GM04504 (cell line): Measurements from ENCODE around the gene PRDM16.

Source experiments
- DNase-seq: peaks from one replicate; pipeline ENCODE4 v3.0.0-alpha.2; 2012; ENCODE audit warnings: low read depth

Gene PRDM16

GRCh38 chr1:3397311-3397710 lies 328.3 kb downstream of the PRDM16 start:
- no peak for DNase-seq

DNA sequence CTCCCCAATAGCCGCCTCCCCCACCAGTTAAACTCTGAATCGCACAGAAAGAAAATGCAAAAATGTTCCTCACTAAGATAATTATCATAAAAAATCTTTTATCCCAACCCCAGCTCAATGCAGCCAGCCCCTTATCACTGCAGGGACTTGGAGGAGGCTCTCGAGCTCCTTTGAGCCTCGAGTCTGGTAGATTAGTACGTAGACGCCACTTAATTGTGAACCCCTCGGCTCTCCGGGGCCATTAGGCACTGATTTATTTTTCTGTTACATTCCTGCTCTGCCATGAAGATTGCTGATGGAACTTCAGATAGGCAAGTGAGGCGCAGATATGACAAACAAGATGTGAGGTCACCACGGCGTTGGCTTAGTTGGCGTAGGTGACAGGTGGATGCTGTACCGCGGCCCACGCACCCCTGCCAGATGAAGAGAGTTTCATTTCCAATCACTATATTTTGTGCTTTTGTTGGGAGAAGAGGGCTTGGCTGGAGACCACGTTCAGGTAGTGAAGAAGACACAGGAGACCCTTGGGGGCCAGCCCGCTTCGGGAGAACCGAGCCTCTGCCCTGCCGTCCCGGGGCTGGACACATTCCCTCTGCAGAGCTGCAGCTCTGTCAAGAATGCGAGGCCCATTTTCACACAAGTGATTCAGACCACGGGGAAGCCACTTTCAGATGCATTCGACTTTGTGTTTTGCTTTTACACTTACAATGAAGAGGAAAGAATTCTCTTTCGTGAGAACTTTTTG lies 329.6 kb downstream of the PRDM16 start:
- no peak for DNase-seq

DNA sequence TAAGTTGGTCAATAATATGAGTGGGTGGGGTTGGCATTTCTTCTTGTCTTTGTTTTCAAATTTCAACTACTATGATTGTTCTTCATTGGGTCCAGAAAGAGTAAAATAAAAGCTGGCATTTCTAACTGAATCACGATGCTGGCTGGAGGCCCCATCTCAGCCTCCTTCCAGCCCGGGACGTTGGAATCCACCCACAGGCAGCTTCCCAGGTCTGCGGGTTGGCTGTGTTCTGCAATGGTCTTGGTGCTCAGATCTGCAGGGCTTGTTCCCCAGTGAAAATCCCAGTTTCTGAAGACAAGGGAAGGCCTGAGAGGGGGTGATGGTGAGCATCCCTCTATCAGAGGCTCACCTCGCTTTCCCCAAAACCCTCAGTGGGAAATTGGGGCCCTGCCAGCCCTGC lies 330.7 kb downstream of the PRDM16 start:
- peak; percentile 6 for DNase-seq

DNA sequence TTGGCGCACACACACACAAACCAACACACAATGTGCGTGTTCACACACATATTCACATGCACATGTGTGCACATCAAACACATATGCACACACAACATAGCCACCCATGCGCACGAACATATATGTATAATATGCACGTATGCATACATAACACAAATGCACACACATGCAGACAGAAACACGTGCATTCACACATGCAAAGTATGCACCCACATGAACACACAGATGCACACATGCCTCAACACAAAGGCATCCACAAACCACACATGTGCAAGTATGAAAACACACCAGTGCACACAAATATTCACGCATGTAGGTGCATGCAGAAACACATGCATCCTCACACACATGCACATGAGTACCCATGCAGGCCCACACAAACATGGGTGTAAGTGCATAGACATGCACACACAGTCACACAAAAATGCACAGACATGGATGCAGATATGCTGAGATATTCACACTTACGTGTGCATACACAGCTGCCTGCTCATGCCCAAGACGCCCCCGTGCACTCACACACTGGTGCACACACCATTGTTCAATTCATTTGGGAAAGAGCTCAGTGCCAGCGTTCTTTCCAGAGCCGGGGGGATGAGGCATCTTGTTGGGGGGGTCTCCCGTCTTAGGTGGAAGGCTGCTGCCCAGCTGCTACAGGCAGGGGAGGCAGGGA lies 332.7 kb downstream of the PRDM16 start:
- no peak for DNase-seq

DNA sequence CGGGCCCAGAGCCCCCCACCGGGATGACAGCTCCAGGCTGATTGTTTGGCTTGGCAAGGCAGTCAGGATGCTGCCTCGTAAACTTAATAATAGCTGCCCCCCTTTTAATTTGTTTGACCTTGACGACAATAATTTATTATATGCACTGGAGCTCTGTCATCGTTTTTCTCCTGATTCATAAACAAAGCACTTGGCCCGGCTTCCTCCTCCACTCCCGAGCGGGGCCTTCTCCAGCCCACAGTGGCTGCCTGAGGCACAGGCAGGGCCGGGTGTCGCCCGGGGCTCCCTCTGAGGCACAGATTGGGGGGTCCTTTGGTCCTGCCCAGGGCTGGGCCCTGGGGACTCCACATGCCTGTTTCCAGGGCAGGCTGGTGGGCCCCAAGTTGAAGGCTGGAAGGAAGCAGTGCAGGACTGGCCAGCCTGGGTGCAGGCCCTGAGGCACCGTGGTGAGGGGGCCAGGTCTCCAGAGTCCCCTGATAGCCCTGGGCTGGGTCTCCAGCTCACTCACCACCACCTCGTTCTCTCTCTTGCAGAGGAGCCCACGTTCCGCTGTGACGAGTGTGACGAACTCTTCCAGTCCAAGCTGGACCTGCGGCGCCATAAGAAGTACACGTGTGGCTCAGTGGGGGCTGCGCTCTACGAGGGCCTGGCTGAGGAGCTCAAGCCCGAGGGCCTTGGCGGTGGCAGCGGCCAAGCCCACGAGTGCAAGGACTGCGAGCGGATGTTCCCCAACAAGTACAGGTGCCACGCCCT lies 333.4 kb downstream of the PRDM16 start:
- peak; percentile 23 for DNase-seq

- no peak for DNase-seq
These were observed 334.0 kb downstream of the PRDM16 start for GRCh38 chr1:3403011-3403345.

- no peak for DNase-seq
These were observed 334.6 kb downstream of the PRDM16 start for GRCh38 chr1:3403388-3404231.

- DNase-seq, result no peak
These were observed 335.3 kb downstream of the PRDM16 start for GRCh38 chr1:3404301-3404700.

GRCh38 chr1:3404801-3405200 lies 335.8 kb downstream of the PRDM16 start:
- DNase-seq, result no peak

- DNase-seq, result no peak
These were observed 336.5 kb downstream of the PRDM16 start for GRCh38 chr1:3405491-3405890.

- no peak for DNase-seq
These were observed 337.2 kb downstream of the PRDM16 start for GRCh38 chr1:3405974-3406867.

DNA sequence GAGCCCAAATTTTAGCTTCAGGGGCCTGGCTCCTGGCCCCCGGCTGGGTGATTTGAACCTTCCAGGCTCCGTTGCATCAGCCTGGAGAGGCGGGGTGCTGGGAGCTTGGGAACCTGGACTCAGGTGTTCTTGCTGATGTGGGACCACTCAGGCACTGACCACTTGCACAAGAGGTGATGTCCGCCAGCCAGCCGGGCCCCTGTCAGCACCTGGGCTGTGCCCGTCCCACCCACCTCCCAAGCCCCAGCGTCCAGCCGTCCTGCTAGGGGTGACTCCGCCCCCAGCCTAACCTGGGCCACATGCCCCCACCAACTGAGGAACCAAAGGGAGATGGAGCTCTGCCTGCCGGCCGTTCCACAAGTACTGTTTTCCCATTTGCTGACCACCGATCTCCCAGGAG lies 338.0 kb downstream of the PRDM16 start:
- DNase-seq, result no peak

- DNase-seq, result no peak
These were observed 339.8 kb downstream of the PRDM16 start for GRCh38 chr1:3408751-3409266.

DNA sequence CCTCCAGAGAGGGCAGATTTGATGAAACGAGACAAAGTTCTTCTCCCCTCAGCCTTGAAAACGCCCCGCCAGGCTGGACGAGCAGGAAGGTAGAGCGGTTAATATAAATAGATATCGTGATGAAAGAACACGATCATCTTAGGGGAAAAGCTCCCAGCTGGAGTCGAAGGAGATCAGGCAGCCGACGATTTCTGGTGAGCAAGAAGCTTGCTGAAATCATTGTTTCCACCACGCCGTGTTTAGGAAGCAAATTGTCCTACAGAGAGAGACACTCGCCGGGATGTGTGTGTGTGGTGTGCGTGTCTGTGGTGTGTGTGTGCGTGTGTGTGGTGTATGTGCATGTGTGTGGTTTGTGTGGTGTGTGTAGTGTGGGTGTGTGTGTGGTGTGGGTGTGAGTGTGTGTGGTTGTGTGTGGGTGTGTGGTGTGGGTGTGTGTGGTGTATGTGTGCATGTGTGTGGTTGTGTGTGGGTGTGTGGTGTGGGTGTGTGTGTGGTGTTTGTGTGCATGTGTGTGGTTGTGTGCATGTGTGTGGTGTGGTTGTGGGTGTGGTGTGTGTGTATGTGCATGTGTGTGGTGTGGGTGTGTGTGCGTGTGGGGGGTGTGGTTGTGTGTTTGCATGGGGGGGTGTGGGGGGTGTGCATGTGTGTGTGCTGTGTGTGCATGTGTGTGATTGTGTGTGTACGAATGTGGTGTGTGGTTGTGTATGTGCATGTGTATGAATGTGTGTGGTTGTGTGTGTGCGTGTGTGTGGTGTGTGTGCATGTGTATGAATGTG lies 340.6 kb downstream of the PRDM16 start:
- no peak for DNase-seq

DNA sequence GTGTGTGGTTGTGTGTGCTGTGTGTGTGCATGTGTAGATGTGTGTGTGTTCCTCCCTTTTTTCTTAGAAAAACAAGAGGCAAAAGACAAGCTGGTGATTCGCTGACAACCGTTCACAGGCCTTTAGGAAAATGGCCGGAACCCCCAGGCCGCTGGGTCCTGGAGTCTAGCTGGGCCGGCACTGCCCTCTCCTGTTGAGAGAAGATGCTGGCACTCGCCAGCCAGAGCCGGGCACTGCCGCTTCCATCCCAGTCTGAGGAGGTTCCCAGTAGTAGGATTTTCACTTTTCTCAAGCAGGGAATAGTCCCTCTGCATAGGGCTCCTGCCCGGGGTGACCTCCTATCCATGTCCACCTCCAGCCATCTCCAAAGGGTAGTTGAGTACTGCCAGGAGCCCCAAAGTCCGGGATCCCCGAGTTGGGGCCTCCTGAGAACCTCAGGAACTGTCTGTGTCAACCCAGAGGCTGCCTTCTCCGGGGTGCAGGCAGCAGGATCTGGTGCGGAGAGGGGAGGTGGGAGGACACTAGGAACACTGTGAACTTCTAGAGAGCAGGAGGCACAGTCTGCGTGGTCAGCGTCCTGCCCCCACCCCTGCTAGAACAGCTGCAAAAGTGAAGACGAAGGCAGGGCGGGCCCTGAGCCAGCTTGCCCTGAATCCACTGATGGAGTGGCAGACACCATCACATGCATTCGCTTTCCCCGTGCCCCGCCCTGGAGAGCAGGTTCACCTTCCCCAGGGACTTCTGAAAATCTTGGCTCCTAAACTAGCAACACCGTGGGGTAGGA lies 341.3 kb downstream of the PRDM16 start:
- peak; percentile 28 for DNase-seq

- DNase-seq, result no peak
These were observed 342.8 kb downstream of the PRDM16 start for GRCh38 chr1:3411806-3412205.

DNA sequence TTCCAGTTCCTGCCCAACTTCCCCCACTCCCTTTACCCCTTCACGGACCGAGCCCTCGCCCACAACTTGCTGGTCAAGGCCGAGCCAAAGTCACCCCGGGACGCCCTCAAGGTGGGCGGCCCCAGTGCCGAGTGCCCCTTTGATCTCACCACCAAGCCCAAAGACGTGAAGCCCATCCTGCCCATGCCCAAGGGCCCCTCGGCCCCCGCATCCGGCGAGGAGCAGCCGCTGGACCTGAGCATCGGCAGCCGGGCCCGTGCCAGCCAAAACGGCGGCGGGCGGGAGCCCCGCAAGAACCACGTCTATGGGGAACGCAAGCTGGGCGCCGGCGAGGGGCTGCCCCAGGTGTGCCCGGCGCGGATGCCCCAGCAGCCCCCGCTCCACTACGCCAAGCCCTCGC lies 343.4 kb downstream of the PRDM16 start:
- DNase-seq, result no peak

DNA sequence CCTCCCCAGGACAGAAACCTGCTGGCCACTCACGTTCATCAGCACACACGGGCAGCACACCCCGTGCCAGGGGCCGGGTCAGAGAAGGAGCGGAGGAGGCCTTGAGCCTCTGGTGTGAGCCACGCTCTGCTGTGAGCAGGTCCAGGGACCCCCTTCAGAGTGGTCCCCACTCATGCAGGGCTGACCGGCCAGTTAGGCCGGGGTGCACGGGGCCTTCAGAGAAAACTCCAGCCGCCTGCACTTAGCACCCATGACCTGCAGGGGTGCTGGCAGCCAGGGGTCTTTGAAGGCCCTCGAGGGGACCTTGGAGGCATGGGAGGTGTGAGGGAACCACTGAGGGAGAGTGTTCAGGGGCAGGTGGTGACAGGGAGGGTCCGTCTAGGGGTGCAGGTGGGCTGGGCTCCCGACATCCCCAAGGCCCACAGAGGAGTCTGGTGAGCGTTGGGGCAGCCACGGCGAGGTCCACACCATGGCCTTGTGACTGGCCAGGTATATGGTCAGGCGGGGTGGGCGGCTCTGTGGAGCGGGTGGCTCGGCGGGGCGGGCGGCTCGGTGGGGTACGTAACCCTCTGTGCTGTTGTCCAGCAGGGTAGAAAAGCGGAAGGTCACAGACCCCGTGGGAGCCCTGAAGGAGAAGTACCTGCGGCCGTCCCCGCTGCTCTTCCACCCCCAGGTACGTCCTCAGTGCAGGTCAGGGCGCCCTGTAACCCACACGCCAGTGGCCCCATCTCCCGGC lies 345.1 kb downstream of the PRDM16 start:
- DNase-seq, result no peak
